Measurements from ENCODE around the gene AASDH.

AASDH gene

DNA sequence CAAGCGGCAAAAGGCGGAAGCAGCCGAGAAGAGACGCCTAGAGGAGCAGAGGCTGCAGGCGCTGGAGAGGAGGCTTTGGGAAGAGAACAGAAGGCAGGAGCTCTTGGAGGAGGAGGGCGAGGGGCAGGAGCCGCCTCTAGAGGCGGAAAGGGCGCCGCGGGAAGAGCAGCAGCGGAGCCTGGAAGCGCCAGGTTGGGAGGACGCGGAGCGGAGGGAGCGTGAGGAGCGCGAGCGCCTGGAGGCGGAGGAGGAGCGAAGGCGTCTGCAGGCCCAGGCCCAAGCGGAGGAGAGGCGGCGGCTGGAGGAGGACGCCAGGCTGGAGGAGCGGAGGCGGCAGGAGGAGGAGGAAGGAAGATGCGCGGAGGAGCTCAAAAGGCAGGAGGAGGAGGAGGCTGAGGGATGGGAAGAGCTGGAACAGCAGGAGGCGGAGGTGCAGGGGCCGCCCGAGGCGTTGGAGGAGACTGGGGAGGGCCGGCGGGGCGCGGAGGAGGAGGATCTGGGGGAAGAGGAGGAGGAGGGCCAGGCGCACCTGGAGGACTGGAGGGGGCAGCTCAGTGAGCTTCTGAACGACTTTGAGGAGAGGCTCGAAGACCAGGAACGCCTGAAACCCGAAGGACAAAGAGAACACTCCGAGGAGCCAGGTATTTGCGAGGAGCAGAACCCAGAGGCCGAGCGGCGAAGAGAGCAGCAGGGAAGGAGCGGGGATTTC lies 72.9 kb downstream of the AASDH start:
- Histone ChIP-seq H3K27me3 (ENCODE audit: insufficient read depth, low read length) (no peaks in the 10 kb centered on the region), H3K4me1 (ENCODE audit: insufficient read depth, low read length) (no peaks in the 10 kb centered on the region), H3K9ac (ENCODE audit: low read depth, low read length) (no peak overlapping the region), H3K36me3 (ENCODE audit: insufficient read depth, low read depth, low read length) (peaks cover 25% of the 10 kb centered on the region; the same call in 1 of the 2 replicates), H3K4me3 (ENCODE audit: low read length) (no peak overlapping the region), H3K9me3 (ENCODE audit: insufficient read depth, low read depth, low read length) (no peaks in the 10 kb centered on the region), H3K27ac (ENCODE audit: low read length) (no peak overlapping the region)

DNA sequence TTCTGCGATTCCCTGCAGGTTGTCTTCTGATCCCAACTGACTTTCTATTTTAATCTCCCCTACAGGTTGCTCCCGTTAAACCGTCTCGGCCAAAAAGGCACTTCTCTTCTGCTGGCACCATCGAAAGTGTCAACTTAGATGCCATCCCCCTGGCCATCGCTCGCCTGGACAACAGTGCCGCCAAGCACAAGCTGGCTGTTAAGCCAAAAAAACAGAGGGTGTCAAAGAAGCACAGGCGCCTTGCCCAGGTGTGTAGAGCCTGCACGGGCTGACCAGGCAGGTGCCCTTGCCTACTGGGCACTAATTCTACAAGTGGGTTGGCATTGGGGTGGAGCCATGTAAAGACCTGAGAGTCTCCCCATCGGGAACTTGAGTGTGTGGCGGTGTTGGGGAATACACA lies 74.2 kb downstream of the AASDH start:
- no peak overlapping the region for H3K27ac ChIP-seq (ENCODE audit: low read length)
- peaks cover 28% of the 10 kb centered on the region; the same call in 1 of the 2 replicates for H3K36me3 ChIP-seq (ENCODE audit: insufficient read depth, low read depth, low read length)
- no peaks in the 10 kb centered on the region for H3K4me1 ChIP-seq (ENCODE audit: insufficient read depth, low read length)
- no peak overlapping the region for H3K4me3 ChIP-seq (ENCODE audit: low read length)
- no peaks in the 10 kb centered on the region for H3K27me3 ChIP-seq (ENCODE audit: insufficient read depth, low read length)
- no peak overlapping the region for H3K9ac ChIP-seq (ENCODE audit: low read depth, low read length)
- H3K9me3 ChIP-seq (ENCODE audit: insufficient read depth, low read depth, low read length), result no peaks in the 10 kb centered on the region

DNA sequence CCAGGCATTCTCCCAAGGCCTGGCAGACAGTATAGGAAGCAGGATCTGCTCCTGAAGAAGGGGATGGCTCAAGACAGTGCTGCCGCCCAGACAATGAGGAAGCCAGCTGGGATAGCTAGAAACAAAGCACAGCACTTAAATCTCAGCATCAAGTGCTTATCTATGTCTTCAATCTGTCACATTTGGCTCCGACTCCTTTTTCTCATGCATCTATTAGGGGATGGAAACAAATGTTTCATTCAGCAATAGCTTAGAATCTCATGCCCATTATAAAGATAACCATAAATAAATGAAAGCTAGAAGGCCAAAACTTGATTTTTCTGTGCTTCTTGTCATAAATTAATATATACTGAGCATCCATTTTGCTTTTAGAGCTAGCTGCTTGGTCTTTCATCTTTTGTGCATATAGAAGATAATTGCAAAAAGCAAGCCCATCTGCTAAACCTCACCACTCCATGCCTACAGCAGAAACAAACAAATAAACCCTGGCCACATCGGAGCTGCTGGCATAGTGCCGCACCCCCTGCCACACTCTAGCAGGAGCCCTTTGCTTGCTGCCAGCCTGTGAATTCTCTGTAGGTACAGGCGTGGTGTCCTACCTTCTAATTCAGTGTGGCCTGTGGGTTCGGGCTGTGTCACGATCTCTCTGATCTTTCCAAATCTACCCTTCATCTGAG lies 75.9 kb downstream of the AASDH start:
- no peak overlapping the region for H3K27ac ChIP-seq (ENCODE audit: low read length)
- H3K9me3 ChIP-seq (ENCODE audit: insufficient read depth, low read depth, low read length), result no peaks in the 10 kb centered on the region
- H3K36me3 ChIP-seq (ENCODE audit: insufficient read depth, low read depth, low read length), result peaks cover 26% of the 10 kb centered on the region; the same call in 1 of the 2 replicates
- H3K4me3 ChIP-seq (ENCODE audit: low read length), result no peak overlapping the region
- H3K27me3 ChIP-seq (ENCODE audit: insufficient read depth, low read length), result no peaks in the 10 kb centered on the region
- no peaks in the 10 kb centered on the region for H3K4me1 ChIP-seq (ENCODE audit: insufficient read depth, low read length)
- no peak overlapping the region for H3K9ac ChIP-seq (ENCODE audit: low read depth, low read length)

- no peaks in the 10 kb centered on the region for H3K27me3 ChIP-seq (ENCODE audit: insufficient read depth, low read length)
- no peaks in the 10 kb centered on the region for H3K4me1 ChIP-seq (ENCODE audit: insufficient read depth, low read length)
- no peaks in the 10 kb centered on the region for H3K9me3 ChIP-seq (ENCODE audit: insufficient read depth, low read depth, low read length)
- H3K27ac ChIP-seq (ENCODE audit: low read length), result no peak overlapping the region
- H3K9ac ChIP-seq (ENCODE audit: low read depth, low read length), result no peak overlapping the region
- no peak overlapping the region for H3K4me3 ChIP-seq (ENCODE audit: low read length)
- H3K36me3 ChIP-seq (ENCODE audit: insufficient read depth, low read depth, low read length), result peaks cover 25% of the 10 kb centered on the region; the same call in 1 of the 2 replicates
These were observed 76.7 kb downstream of the AASDH start for GRCh38 chr4:56310401-56311125.

DNA sequence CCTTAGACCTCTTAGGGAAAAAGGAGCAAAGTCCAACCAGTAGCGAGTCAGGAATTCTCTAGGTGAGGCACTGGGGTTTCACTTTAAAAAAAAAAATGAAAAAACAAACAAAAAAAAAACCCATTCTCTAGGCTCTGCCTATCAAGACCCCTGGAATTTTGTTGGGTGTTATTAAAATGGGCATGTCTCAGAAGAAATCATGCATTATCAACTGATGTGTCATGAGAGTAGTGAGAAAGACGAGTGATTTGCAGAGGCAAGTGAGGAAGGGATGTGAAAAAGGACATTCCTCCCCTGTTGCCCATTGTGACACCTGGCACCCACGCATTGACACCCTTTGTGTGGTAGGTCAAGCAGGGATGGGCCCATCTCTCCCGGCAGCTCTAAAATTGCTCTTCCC lies 78.9 kb downstream of the AASDH start:
- H3K27me3 ChIP-seq (ENCODE audit: insufficient read depth, low read length), result no peaks in the 10 kb centered on the region
- H3K27ac ChIP-seq (ENCODE audit: low read length), result no peak overlapping the region
- H3K4me1 ChIP-seq (ENCODE audit: insufficient read depth, low read length), result no peaks in the 10 kb centered on the region
- no peaks in the 10 kb centered on the region for H3K9me3 ChIP-seq (ENCODE audit: insufficient read depth, low read depth, low read length)
- H3K36me3 ChIP-seq (ENCODE audit: insufficient read depth, low read depth, low read length), result peaks cover 17% of the 10 kb centered on the region; the same call in 1 of the 2 replicates
- no peak overlapping the region for H3K4me3 ChIP-seq (ENCODE audit: low read length)
- H3K9ac ChIP-seq (ENCODE audit: low read depth, low read length), result no peak overlapping the region

- Histone ChIP-seq H3K27ac (ENCODE audit: low read length) (no peak overlapping the region), H3K4me1 (ENCODE audit: insufficient read depth, low read length) (no peaks in the 10 kb centered on the region)
These were observed 79.9 kb downstream of the AASDH start for GRCh38 chr4:56307423-56307822.

DNA sequence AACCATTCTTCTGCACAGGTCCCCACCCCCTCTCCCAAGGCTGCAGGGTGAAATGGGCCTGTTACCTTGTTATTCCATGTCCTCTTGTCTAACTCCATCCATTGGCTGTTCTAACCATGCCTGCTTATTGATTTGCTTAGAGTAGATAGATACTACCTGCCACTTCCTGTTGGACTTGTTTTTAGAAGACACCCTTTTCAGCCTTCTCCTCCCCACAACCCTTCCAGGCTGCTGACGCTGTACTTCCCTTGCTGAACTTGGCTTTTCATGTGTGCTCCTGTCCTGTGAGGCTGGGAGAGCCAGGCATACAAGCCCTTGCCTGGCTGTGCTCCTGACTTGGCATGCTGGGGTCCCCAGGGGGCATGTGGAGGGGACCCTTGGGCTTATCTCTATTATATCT lies 81.9 kb downstream of the AASDH start:
- Histone ChIP-seq H3K27ac (ENCODE audit: low read length) (no peak overlapping the region), H3K27me3 (ENCODE audit: insufficient read depth, low read length) (no peaks in the 10 kb centered on the region), H3K9ac (ENCODE audit: low read depth, low read length) (no peak overlapping the region), H3K36me3 (ENCODE audit: insufficient read depth, low read depth, low read length) (peaks cover 10% of the 10 kb centered on the region; the same call in 1 of the 2 replicates), H3K4me3 (ENCODE audit: low read length) (no peak overlapping the region), H3K9me3 (ENCODE audit: insufficient read depth, low read depth, low read length) (no peaks in the 10 kb centered on the region), H3K4me1 (ENCODE audit: insufficient read depth, low read length) (0 out of 2 replicates have a peak, but pooled peaks cover 3% of the 10 kb centered on the region)

More at GRCh38 chr4:56307423-56307822, 79.9 kb downstream of the AASDH start:
- H3K36me3 ChIP-seq (ENCODE audit: insufficient read depth, low read depth, low read length), result peaks cover 10% of the 10 kb centered on the region; the same call in 1 of the 2 replicates
- no peak overlapping the region for H3K4me3 ChIP-seq (ENCODE audit: low read length)
- no peaks in the 10 kb centered on the region for H3K9me3 ChIP-seq (ENCODE audit: insufficient read depth, low read depth, low read length)
- no peaks in the 10 kb centered on the region for H3K27me3 ChIP-seq (ENCODE audit: insufficient read depth, low read length)
- no peak overlapping the region for H3K9ac ChIP-seq (ENCODE audit: low read depth, low read length)

- no peak overlapping the region for H3K9ac ChIP-seq (ENCODE audit: low read depth, low read length)
- no peak overlapping the region for H3K4me3 ChIP-seq (ENCODE audit: low read length)
- H3K27ac ChIP-seq (ENCODE audit: low read length), result no peak overlapping the region
- peaks cover 10% of the 10 kb centered on the region; the same call in 1 of the 2 replicates for H3K36me3 ChIP-seq (ENCODE audit: insufficient read depth, low read depth, low read length)
- H3K27me3 ChIP-seq (ENCODE audit: insufficient read depth, low read length), result no peaks in the 10 kb centered on the region
- H3K4me1 ChIP-seq (ENCODE audit: insufficient read depth, low read length), result 0 out of 2 replicates have a peak, but pooled peaks cover 3% of the 10 kb centered on the region
- H3K9me3 ChIP-seq (ENCODE audit: insufficient read depth, low read depth, low read length), result no peaks in the 10 kb centered on the region
These were observed 83.4 kb downstream of the AASDH start for GRCh38 chr4:56303921-56304320.

DNA sequence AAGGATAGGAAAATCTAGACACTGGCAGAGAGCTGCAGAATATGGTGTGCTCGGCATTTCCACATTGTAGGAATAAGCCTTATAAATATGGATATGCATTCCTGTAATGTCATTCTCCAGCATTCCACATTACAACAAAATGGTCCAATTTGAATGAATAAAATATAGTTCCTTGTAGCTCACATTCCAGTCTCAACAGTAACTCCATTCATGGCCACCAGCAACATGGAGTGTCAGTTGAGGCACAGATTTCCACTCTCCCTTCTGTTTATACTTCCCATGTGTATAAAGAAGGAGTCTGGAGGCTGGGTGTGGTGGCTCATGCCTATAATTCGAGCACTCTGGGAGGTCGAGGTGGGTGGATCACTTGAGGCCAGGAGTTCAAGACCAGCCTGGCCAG lies 84.5 kb downstream of the AASDH start:
- H3K36me3 ChIP-seq (ENCODE audit: insufficient read depth, low read depth, low read length), result peaks cover 6% of the 10 kb centered on the region; the same call in 1 of the 2 replicates
- H3K4me1 ChIP-seq (ENCODE audit: insufficient read depth, low read length), result 0 out of 2 replicates have a peak, but pooled peaks cover 3% of the 10 kb centered on the region
- H3K27ac ChIP-seq (ENCODE audit: low read length), result no peak overlapping the region

DNA sequence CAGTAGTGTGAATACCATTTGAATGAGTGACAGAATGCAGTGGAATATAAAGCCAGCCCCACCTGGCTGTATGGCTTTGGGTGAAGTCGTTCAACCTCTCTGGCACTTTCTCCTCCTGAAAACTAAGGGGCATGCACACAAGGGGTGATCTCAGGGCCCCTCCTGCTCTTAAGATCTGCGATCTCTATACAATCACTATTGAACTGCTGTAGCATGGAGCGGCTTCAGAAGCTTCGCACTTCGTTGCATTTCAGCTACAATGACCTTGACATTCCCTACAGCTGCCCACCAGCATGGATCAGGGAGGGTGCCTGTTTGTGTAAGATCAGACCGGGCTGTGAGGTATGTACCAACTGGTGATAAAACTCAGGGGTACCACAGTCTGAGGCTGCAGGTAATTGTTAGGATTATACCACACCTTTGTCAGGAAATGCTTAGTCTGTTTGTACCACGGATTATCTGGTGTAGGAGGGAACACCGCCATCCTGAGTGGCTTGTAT lies 85.2 kb downstream of the AASDH start:
- no peak overlapping the region for H3K4me3 ChIP-seq (ENCODE audit: low read length)
- H3K36me3 ChIP-seq (ENCODE audit: insufficient read depth, low read depth, low read length), result no peaks in the 10 kb centered on the region
- H3K27me3 ChIP-seq (ENCODE audit: insufficient read depth, low read length), result no peaks in the 10 kb centered on the region
- H3K4me1 ChIP-seq (ENCODE audit: insufficient read depth, low read length), result 0 out of 2 replicates have a peak, but pooled peaks cover 3% of the 10 kb centered on the region
- no peaks in the 10 kb centered on the region for H3K9me3 ChIP-seq (ENCODE audit: insufficient read depth, low read depth, low read length)
- H3K9ac ChIP-seq (ENCODE audit: low read depth, low read length), result no peak overlapping the region
- no peak overlapping the region for H3K27ac ChIP-seq (ENCODE audit: low read length)

More for the DNA sequence above, 84.5 kb downstream of the AASDH start:
- H3K4me3 ChIP-seq (ENCODE audit: low read length), result no peak overlapping the region
- H3K27me3 ChIP-seq (ENCODE audit: insufficient read depth, low read length), result no peaks in the 10 kb centered on the region
- no peak overlapping the region for H3K9ac ChIP-seq (ENCODE audit: low read depth, low read length)
- H3K9me3 ChIP-seq (ENCODE audit: insufficient read depth, low read depth, low read length), result no peaks in the 10 kb centered on the region

GRCh38 chr4:56301181-56301996 lies 85.9 kb downstream of the AASDH start:
- H3K9me3 ChIP-seq (ENCODE audit: insufficient read depth, low read depth, low read length), result no peaks in the 10 kb centered on the region
- H3K4me3 ChIP-seq (ENCODE audit: low read length), result no peak overlapping the region
- H3K27me3 ChIP-seq (ENCODE audit: insufficient read depth, low read length), result no peaks in the 10 kb centered on the region
- H3K9ac ChIP-seq (ENCODE audit: low read depth, low read length), result no peak overlapping the region
- H3K4me1 ChIP-seq (ENCODE audit: insufficient read depth, low read length), result 0 out of 2 replicates have a peak, but pooled peaks cover 3% of the 10 kb centered on the region
- no peak overlapping the region for H3K27ac ChIP-seq (ENCODE audit: low read length)
- no peaks in the 10 kb centered on the region for H3K36me3 ChIP-seq (ENCODE audit: insufficient read depth, low read depth, low read length)
